KOPT-K1 (cell line): ENCODE results near the gene POLR3H.
A peak's percentile ranks its signal among the peaks of the same experiment; 100 is the strongest.
"Not testable (repeated sequence)": the region's sequence is repeated elsewhere in the genome, so short reads cannot be mapped to it uniquely, and the experiment has no call there.

Experiments used
- H3K27ac ChIP-seq: fragments of 200-600 bp; sonication (generic); 2 replicates; pipeline ENCODE4 v1.5.1; 2016; ENCODE audit warnings: antibody characterized with exemption, mild to moderate bottlenecking, low read depth, low read length; ENCODE audit not compliant: poor library complexity, severe bottlenecking
- H3K36me3 ChIP-seq: fragments of 200-600 bp; sonication (generic); 2 replicates; pipeline ENCODE4 v1.5.1; 2017; ENCODE audit warnings: antibody characterized with exemption, mild to moderate bottlenecking, low read length, moderate library complexity; ENCODE audit not compliant: insufficient read depth
- H3K9me3 ChIP-seq: fragments of 200-600 bp; sonication (generic); 2 replicates; pipeline ENCODE4 v1.5.1; 2017; ENCODE audit warnings: antibody characterized with exemption, low read length, mild to moderate bottlenecking; ENCODE audit not compliant: insufficient read depth, poor library complexity, severe bottlenecking

Gene POLR3H

GRCh38 chr22:41543854-41544670, at the start of gene POLR3H:
Gene POLR3H, minus strand, starts transcription at chr22:41544470. Its CDS starts 369 bp downstream, at chr22:41544101.
- peak within 1 kb of the TSS; percentile 64 for H3K27ac ChIP-seq
- H3K9me3 ChIP-seq = no peaks in the 10 kb centered on the region
- H3K36me3 ChIP-seq = peaks cover 37% of the 10 kb centered on the region

GRCh38 chr22:41593336-41593960, 49.2 kb upstream of the POLR3H start:
- not testable (repeated sequence) for H3K27ac ChIP-seq, H3K36me3 ChIP-seq, H3K9me3 ChIP-seq

GRCh38 chr22:41589391-41590241, 45.3 kb upstream of the POLR3H start, which contains the start of gene PMM1:
Gene PMM1, minus strand, starts transcription at chr22:41589840. Its CDS starts 35 bp downstream, at chr22:41589805.
- H3K27ac ChIP-seq = peak within 1 kb of the TSS; percentile 77
- H3K9me3 ChIP-seq = no peaks in the 10 kb centered on the region
- peaks cover 3% of the 10 kb centered on the region; the same call in 1 of the 2 replicates for H3K36me3 ChIP-seq

GRCh38 chr22:41587347-41587723, 43.1 kb upstream of the POLR3H start:
- H3K27ac ChIP-seq = no peak overlapping the region
- H3K36me3 ChIP-seq = peaks cover 25% of the 10 kb centered on the region; the same call in 1 of the 2 replicates
- H3K9me3 ChIP-seq = no peaks in the 10 kb centered on the region

- no peak overlapping the region for H3K27ac ChIP-seq
- peaks cover 29% of the 10 kb centered on the region; the same call in 1 of the 2 replicates for H3K36me3 ChIP-seq
- no peaks in the 10 kb centered on the region for H3K9me3 ChIP-seq
Measured at GRCh38 chr22:41585898-41586297, 41.6 kb upstream of the POLR3H start.

GRCh38 chr22:41584881-41585280, 40.6 kb upstream of the POLR3H start:
- H3K27ac ChIP-seq = no peak overlapping the region
- H3K36me3 ChIP-seq = peaks cover 35% of the 10 kb centered on the region; the same call in 1 of the 2 replicates
- no peaks in the 10 kb centered on the region for H3K9me3 ChIP-seq

GRCh38 chr22:41582694-41583093, 38.4 kb upstream of the POLR3H start:
- Histone ChIP-seq H3K36me3 (peaks cover 56% of the 10 kb centered on the region), H3K27ac (no peak overlapping the region), H3K9me3 (no peaks in the 10 kb centered on the region)

GRCh38 chr22:41579997-41580355, 35.7 kb upstream of the POLR3H start:
- no peaks in the 10 kb centered on the region for H3K9me3 ChIP-seq
- no peak overlapping the region for H3K27ac ChIP-seq
- peaks cover 73% of the 10 kb centered on the region for H3K36me3 ChIP-seq

- peaks cover 68% of the 10 kb centered on the region for H3K36me3 ChIP-seq
- no peaks in the 10 kb centered on the region for H3K9me3 ChIP-seq
- H3K27ac ChIP-seq = no peak overlapping the region
Measured at GRCh38 chr22:41579297-41579996, 35.2 kb upstream of the POLR3H start.

GRCh38 chr22:41578818-41579217, 34.5 kb upstream of the POLR3H start:
- Histone ChIP-seq H3K9me3 (no peaks in the 10 kb centered on the region), H3K36me3 (peaks cover 62% of the 10 kb centered on the region), H3K27ac (no peak overlapping the region)

- Histone ChIP-seq H3K9me3 (no peaks in the 10 kb centered on the region), H3K27ac (no peak overlapping the region), H3K36me3 (peaks cover 56% of the 10 kb centered on the region)
Measured at GRCh38 chr22:41578114-41578513, 33.8 kb upstream of the POLR3H start.

GRCh38 chr22:41576877-41577276, 32.6 kb upstream of the POLR3H start:
- H3K27ac ChIP-seq = no peak overlapping the region
- H3K9me3 ChIP-seq = no peaks in the 10 kb centered on the region
- peaks cover 45% of the 10 kb centered on the region for H3K36me3 ChIP-seq

GRCh38 chr22:41575533-41575932, 31.3 kb upstream of the POLR3H start:
- Histone ChIP-seq H3K27ac (no peak overlapping the region), H3K9me3 (no peaks in the 10 kb centered on the region), H3K36me3 (peaks cover 44% of the 10 kb centered on the region)

GRCh38 chr22:41574847-41575381, 30.6 kb upstream of the POLR3H start:
- Histone ChIP-seq H3K9me3 (no peaks in the 10 kb centered on the region), H3K36me3 (peaks cover 38% of the 10 kb centered on the region), H3K27ac (no peak overlapping the region)
